GM18517 (cell line): ENCODE results near the gene NSMCE1.

ENCODE experiments used
- ATAC-seq: cut with Tn5 transposase; IDR thresholded peaks from one replicate; pipeline ENCODE4 v1.9.1; 2021; ENCODE audit warnings: mild to moderate bottlenecking, moderate library complexity; ENCODE audit not compliant: unreplicated experiment

The NSMCE1 gene

DNA sequence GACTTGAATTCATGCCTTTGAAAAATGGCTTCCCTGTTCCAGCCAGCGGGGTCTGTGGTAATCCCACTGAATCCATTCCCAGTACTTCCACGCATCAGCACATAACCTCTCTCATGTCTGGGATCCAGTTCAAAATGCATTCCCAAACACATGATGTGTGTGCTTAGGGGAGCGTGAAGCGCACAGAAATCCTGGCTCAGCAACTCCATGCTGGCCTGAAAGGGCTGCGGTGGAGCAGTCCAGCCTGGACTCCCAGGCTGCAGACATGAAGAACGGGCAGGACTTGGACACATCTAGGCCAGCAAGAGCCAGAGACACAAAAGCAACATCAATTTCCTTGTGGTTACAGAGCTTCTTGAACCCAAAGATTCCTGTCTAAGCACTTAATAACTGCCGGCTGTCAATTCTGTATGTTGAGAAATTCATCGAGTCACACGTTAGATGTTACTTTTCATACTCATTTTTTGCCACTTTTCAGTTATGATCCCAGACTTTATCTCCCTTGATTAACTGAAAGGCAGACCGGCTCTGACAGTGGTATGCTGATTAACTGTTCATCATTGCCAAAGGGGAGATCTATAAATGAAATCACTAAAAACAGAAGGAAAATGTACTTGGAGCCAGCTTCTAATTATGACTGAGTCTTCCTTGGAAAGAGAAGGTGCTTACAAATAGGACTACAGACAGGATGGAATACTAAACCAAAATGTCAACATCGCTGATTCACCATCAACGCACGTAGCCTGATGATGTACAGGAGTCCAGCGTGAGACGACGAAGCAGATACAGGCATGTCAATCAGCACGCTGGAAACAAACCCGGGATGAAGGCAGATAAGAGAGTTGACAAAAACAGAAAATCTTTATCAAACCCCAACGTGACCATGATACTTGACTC lies 23.0 kb downstream of the NSMCE1 start:
- ATAC-seq = no peak

DNA sequence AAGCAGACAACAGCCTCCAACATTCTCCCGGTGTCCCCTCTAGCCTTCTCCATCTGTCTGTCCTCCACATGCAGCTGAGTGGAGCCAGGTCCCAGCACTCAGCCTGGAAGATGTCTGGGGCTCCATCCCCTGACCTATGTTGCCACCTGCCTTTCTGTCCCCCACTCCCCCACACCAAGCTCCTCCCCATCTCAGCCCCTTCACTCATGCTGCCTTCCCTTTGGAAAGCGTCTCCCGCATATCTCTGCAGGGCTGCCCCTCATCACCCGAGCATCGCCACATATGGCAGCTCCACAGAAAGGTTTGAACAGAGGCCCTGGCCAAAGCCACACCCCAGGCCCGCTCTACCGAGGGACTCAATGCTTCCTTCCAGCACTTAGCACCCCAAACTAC lies 24.2 kb downstream of the NSMCE1 start:
- ATAC-seq = no peak

DNA sequence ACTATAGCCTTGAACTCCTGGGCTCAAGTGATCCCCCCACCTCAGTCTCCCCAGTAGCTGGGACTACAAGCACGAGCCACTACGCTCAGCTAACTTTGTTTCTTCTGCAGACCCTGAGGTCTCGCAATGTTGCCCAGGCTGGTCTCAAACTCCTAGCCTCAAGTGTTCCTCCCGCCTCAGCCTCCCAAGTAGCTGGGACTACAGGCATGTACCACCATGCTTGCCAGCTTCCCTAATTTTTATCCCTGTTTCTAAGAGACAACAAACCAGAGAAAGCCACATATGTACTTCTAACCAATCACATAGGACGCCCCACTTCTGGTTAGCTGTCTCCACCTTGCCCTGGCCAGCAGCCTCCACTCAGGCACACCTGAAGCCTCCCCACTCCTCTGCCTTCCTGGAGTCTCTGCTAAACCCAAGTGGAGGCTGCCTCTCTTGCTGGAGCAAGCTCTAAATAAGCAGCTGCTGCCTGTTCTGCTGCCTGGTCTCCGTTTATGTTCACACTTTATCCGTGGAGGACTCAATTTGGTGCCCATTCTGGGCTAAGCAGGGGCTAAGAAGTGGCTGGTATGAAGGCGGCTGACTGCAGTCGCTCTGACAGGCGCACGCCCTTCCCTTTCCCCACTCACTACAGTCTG lies 24.7 kb downstream of the NSMCE1 start:
- ATAC-seq = no peak

DNA sequence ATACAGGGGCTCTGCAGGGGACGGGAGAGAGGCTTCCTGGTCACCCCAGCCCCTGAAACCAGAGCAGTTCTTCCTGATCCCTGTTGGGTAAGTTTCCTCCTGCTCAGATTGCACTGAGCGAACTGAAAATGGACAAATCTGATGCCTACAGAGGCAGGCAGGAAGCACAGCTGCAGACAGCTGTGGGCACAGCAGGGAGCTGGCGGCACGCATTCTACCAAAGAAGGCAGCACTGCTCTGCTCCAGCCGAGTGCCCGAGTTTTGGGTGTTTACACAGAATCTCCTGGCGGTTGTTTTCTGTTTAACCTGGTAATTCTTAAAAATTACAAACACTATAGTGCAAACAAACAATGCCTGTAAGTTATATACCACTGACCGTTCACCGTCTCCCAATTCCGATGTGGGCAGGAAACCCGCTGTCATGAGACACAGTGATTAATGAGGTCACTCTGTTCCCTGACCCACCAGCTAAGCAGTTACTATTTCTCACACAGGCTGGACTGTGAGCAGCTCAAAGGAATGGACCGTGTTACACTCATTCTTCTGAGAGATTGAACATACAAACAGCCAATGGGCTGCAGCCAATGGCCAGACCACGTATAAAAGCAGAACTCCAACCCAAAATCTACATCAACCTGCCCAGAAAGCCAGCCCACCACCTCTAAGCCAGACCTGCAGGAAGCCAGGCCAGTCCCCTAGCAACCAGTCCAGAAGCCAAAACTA lies 25.5 kb downstream of the NSMCE1 start:
- ATAC-seq = no peak

DNA sequence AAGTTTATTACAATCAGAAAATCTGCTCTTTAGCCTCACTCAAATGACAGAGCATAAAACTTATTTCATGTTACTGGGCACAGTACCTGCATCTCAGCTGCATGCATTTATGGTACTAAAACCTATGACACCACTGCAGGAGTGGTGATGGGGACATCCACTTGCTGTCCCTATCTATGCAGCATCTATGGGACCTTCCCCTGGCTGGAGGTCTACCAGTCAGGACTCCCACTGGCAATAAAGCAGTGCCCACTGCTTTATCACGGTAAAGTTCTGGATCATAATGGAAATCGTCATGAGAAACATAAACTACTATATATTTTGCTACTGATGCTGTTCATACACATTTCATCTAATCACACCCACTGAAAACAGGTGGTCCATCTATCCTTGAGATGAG lies 26.2 kb downstream of the NSMCE1 start:
- ATAC-seq = no peak

DNA sequence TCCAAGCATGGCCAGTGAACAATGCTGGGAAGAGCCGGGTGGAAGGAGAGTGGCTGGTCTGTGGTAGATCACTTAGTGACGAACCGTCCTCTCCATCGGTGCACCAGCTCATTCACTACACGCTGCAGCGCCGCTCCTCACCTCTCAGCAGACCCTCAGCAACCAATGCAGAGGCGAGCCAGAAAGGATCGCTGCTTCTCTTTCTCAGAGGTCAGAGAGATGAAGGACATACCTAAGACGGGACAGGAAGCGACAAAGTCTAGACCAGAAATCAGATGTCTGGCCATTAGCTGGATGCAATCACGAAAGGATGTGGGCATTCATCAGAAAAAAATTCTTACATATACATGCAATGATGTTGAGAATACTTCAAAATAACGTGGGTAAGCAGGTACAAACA lies 26.9 kb downstream of the NSMCE1 start:
- ATAC-seq = no peak

- ATAC-seq = no peak
Observed at GRCh38 chr16:27240948-27241531, 27.5 kb downstream of the NSMCE1 start.

- no peak for ATAC-seq
Observed at GRCh38 chr16:27239906-27240655, 28.5 kb downstream of the NSMCE1 start.

GRCh38 chr16:27239026-27239425 lies 29.5 kb downstream of the NSMCE1 start:
- ATAC-seq = no peak

GRCh38 chr16:27238591-27238990 lies 30.0 kb downstream of the NSMCE1 start:
- no peak for ATAC-seq

- ATAC-seq = peak; percentile 4
Observed at GRCh38 chr16:27238016-27238587, 30.5 kb downstream of the NSMCE1 start.

- ATAC-seq = peak; percentile 71
Observed at GRCh38 chr16:27237219-27238015, 31.2 kb downstream of the NSMCE1 start.

- no peak for ATAC-seq
Observed at GRCh38 chr16:27236635-27237218, 31.8 kb downstream of the NSMCE1 start.

- ATAC-seq = no peak
Observed at GRCh38 chr16:27235938-27236245, 32.7 kb downstream of the NSMCE1 start.

- no peak for ATAC-seq
Observed at GRCh38 chr16:27235055-27235937, 33.3 kb downstream of the NSMCE1 start.

- no peak for ATAC-seq
Observed at GRCh38 chr16:27234603-27235002, 34.0 kb downstream of the NSMCE1 start.

- no peak for ATAC-seq
Observed at GRCh38 chr16:27234171-27234570, 34.4 kb downstream of the NSMCE1 start.

DNA sequence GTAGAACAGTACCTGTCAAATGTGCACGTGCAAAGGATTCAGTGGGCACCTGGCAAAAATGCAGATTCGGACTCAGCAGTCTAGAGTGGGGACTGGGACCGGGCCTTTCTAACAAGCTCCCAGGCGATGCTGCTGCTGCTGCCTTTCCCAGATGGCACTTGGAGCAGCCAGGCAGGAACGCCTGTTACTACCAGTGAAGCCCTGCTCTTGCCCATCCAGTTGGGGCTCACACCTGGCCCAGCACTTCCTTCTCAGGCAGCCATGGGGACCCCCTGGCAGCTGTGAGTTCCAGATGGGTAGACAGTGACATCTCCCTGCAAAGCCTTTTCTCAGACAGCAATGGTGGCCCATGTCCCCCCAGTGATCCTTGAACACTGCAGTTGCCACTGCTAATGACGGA lies 34.8 kb downstream of the NSMCE1 start:
- ATAC-seq = no peak
